Osteoblast (primary cell): Measurements from ENCODE around the gene GAB3. TPM values are rescaled to one million over a fixed set of nuclear protein-coding genes. Genes with fewer than 3 reads are reported as not detected.
A peak's percentile ranks its signal among the peaks of the same experiment; 100 is the strongest.

Experiments used
- DNase-seq: peaks from one replicate; pipeline ENCODE4 v3.0.0; 2011; ENCODE audit warnings: low spot score, mixed read lengths; ENCODE audit not compliant: insufficient read length; ENCODE audit errors: missing footprints
- H2AFZ ChIP-seq: 2 replicates; pipeline ENCODE4 v1.6.0; 2011; ENCODE audit warnings: mild to moderate bottlenecking, low read length
- H3K27ac ChIP-seq: 2 replicates; pipeline ENCODE4 v1.5.1; 2011; ENCODE audit warnings: mild to moderate bottlenecking, low read depth, low read length, moderate library complexity
- H3K27me3 ChIP-seq: 2 replicates; pipeline ENCODE4 v1.6.0; 2012; ENCODE audit warnings: mild to moderate bottlenecking, control low read depth, inconsistent platforms, low read length, moderate library complexity; ENCODE audit not compliant: insufficient read depth
- H3K36me3 ChIP-seq: 2 replicates; pipeline ENCODE4 v1.5.1; 2011; ENCODE audit warnings: mild to moderate bottlenecking, low read length, control low read depth, moderate library complexity; ENCODE audit not compliant: insufficient read depth
- H3K4me1 ChIP-seq: 2 replicates; pipeline ENCODE4 v1.5.1; 2011; ENCODE audit warnings: mild to moderate bottlenecking, low read length, control low read depth, moderate library complexity; ENCODE audit not compliant: insufficient read depth
- H3K4me2 ChIP-seq: 2 replicates; pipeline ENCODE4 v1.6.0; 2011; ENCODE audit warnings: mild to moderate bottlenecking, low read length; ENCODE audit not compliant: insufficient read depth
- H3K4me3 ChIP-seq: fragments of 200-600 bp; sonication (generic); 3 replicates; pipeline ENCODE4 v1.5.1; 2012; ENCODE audit warnings: mild to moderate bottlenecking, low read length, inconsistent platforms; ENCODE audit not compliant: insufficient read depth
- H3K79me2 ChIP-seq: 2 replicates; pipeline ENCODE4 v1.6.0; 2012; ENCODE audit warnings: mild to moderate bottlenecking, low read length, control low read depth, inconsistent platforms; ENCODE audit not compliant: insufficient read depth
- H3K9me3 ChIP-seq: 2 replicates; pipeline ENCODE4 v1.5.1; 2011; ENCODE audit warnings: low read depth, low read length, control low read depth
- H4K20me1 ChIP-seq: 2 replicates; pipeline ENCODE4 v1.6.0; 2012; ENCODE audit warnings: mild to moderate bottlenecking, low read length, control low read depth; ENCODE audit not compliant: insufficient read depth
- total RNA-seq: library from RNA; depleted of rRNA; stranded (reverse); fragments of >200 nt; gene quantifications from 2 replicates; pipeline ENCODE4 v1.2.3, GENCODE V29; 2012
- TF ChIP-seq, protein P1 (sequence below): IDR thresholded peaks from 2 replicates; pipeline ENCODE4 v1.5.1; 2011; ENCODE audit warnings: mild to moderate bottlenecking, low read depth, low read length, moderate library complexity; ENCODE audit errors: extremely low read depth

GAB3 gene
- total RNA-seq, 1 donor, result 6.9 TPM

DNA sequence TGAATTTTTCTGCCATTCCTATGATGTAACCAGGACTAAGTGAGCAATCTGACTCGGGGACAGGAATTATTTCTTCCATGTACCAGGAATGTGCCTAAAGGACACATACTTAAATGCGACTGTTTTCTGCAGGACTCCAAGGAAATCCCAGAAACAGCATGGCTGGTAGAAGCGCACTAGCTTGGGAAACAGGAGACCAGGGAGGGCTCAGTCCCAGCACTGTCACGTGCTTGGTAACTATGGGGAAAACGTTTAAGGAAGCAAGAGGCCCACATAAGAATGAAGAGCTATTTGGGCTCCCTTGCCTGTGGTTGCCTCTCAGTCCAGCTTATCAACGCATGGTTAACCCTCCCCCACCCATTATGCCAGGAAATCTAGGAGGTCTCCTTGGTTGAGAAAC is 34.8 kb upstream of the GAB3 start:
- TF ChIP-seq, protein P1, sequence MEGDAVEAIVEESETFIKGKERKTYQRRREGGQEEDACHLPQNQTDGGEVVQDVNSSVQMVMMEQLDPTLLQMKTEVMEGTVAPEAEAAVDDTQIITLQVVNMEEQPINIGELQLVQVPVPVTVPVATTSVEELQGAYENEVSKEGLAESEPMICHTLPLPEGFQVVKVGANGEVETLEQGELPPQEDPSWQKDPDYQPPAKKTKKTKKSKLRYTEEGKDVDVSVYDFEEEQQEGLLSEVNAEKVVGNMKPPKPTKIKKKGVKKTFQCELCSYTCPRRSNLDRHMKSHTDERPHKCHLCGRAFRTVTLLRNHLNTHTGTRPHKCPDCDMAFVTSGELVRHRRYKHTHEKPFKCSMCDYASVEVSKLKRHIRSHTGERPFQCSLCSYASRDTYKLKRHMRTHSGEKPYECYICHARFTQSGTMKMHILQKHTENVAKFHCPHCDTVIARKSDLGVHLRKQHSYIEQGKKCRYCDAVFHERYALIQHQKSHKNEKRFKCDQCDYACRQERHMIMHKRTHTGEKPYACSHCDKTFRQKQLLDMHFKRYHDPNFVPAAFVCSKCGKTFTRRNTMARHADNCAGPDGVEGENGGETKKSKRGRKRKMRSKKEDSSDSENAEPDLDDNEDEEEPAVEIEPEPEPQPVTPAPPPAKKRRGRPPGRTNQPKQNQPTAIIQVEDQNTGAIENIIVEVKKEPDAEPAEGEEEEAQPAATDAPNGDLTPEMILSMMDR, result no peak
- no peak for DNase-seq
- H3K27me3 ChIP-seq, result no peaks in the 10 kb centered on the region
- H3K9me3 ChIP-seq, result no peaks in the 10 kb centered on the region
- H4K20me1 ChIP-seq, result no peaks in the 10 kb centered on the region
- H3K4me2 ChIP-seq, result no peak overlapping the region
- peaks cover 10% of the 10 kb centered on the region for H3K4me1 ChIP-seq
- no peak overlapping the region for H3K27ac ChIP-seq
- no peaks in the 10 kb centered on the region for H3K79me2 ChIP-seq
- H3K4me3 ChIP-seq, result no peak overlapping the region
- no peaks in the 10 kb centered on the region for H3K36me3 ChIP-seq
- no peak overlapping the region for H2AFZ ChIP-seq

DNA sequence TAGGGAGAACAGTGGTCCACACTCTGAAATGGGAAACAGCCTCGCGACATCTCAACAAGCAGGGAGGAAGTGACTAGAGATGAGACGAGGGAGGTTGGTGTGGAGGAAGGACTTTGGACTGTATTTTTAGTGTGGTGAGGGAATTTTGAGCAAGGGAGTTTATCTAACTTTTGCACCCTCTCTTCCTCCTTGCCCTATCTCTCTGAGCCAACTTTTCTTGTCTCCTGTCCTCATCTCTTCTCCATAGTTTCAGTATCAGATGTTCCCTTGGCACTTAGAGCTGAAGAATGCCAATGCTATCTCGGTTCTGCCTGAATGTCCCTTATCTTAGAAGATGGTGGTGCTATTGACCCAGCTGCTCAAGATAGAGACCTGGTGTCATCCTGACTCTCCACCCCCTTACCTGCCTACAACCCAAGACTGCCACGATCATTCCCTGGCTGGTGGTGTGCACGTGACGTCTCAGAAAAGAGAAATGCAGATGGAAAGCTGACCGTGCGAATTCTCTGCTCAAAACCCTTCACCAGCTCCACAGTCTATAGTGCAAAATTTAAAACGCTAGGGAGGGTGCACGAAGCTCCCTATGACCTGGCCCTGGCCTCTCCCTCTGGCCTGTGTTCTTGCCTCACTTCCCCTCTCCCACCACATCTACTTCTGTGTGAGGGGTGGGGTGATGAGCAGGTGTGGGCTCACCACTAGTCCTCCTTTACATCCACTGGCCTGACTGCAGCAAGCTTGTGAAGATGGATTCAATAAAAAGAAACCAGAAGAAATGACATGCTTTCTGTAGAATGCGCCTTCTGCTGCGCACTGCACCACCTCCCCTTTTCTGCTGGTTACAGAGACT is 33.5 kb upstream of the GAB3 start:
- no peak overlapping the region for H3K4me3 ChIP-seq
- no peaks in the 10 kb centered on the region for H3K36me3 ChIP-seq
- peaks cover 12% of the 10 kb centered on the region for H3K4me1 ChIP-seq
- no peak for DNase-seq
- H3K4me2 ChIP-seq, result no peak overlapping the region
- H2AFZ ChIP-seq, result no peak overlapping the region
- no peaks in the 10 kb centered on the region for H3K79me2 ChIP-seq
- TF ChIP-seq, protein P1, result no peak
- no peak overlapping the region for H3K27ac ChIP-seq
- no peaks in the 10 kb centered on the region for H3K9me3 ChIP-seq
- no peaks in the 10 kb centered on the region for H3K27me3 ChIP-seq
- H4K20me1 ChIP-seq, result no peaks in the 10 kb centered on the region

DNA sequence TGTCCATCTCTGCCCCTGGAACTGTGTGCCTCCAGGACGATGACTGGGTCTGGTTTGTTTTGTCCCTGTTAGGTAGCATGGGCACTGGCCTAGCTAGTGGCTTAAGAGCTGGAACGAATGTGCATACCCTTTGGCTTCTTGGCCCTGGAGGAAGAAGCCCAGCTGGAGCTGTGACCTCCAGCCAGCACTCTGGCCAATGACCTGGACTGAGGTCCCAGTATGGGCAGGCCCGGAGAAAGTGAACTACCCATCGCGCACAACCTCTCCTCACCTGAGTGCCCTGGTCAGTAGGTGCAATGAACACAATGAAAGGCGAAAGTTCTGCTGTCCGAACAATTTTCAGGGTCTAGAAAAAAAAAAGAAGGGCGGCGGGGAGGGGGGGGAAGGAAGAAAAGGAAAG is 30.1 kb upstream of the GAB3 start:
- Histone ChIP-seq H3K4me1 (peaks cover 26% of the 10 kb centered on the region), H3K79me2 (no peaks in the 10 kb centered on the region), H3K36me3 (peaks cover 17% of the 10 kb centered on the region), H3K27ac (no peak overlapping the region), H3K9me3 (no peaks in the 10 kb centered on the region), H3K4me3 (no peak overlapping the region), H4K20me1 (no peaks in the 10 kb centered on the region), H3K27me3 (no peaks in the 10 kb centered on the region), H2AFZ (no peak overlapping the region), H3K4me2 (no peak overlapping the region)
- TF ChIP-seq, protein P1, result no peak
- no peak for DNase-seq

DNA sequence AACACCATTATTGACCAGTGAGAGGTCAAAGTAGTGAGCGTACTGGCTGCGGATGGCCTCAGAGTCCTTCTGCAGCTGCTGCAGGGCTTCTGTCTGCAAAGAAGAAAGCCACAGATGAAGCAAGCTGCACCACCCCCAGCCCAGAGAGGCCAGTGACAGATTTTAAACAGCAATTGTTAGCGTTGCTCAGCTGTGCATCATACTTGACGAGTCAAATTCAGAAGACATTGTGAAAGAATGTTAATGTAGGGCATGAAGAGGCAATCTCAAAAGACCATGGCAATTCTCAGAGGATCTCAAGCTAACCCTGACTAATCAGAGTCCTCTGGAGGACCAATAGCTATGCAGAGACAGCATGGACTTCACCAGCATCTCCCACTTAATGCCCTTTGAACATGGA is 28.4 kb upstream of the GAB3 start:
- peak; percentile 89 for DNase-seq
- H3K4me1 ChIP-seq, result peaks cover 26% of the 10 kb centered on the region
- H3K36me3 ChIP-seq, result peaks cover 33% of the 10 kb centered on the region
- no peaks in the 10 kb centered on the region for H4K20me1 ChIP-seq
- TF ChIP-seq, protein P1, result no peak
- H3K27ac ChIP-seq, result peak overlapping the region; percentile 43
- no peaks in the 10 kb centered on the region for H3K9me3 ChIP-seq
- H3K27me3 ChIP-seq, result no peaks in the 10 kb centered on the region
- peak overlapping the region; percentile 15 for H3K4me2 ChIP-seq
- no peaks in the 10 kb centered on the region for H3K79me2 ChIP-seq
- no peak overlapping the region for H2AFZ ChIP-seq
- no peak overlapping the region for H3K4me3 ChIP-seq
